IMR-90 (cell line): Measurements from ENCODE around the gene CAPN9.

Experiments
- CEBPB ChIP-seq: IDR thresholded peaks from 2 replicates; pipeline ENCODE4 v1.6.1; 2012; ENCODE audit warnings: low read depth, low read length, improper control_type of control experiment
- CTCF ChIP-seq: conservative IDR thresholded peaks from 2 replicates; pipeline ENCODE4 v1.5.1; 2012; ENCODE audit warnings: mild to moderate bottlenecking, low read depth, low read length, improper control_type of control experiment
- ELK1 ChIP-seq: fragments of 150-350 bp; IDR thresholded peaks from 2 replicates; pipeline ENCODE4 v1.6.1; 2016; ENCODE audit warnings: low read depth, mild to moderate bottlenecking, low read length, moderate library complexity, borderline replicate concordance
- MXI1 ChIP-seq: IDR thresholded peaks from 2 replicates; pipeline ENCODE4 v1.6.1; 2012; ENCODE audit warnings: low read depth, mild to moderate bottlenecking, low read length, moderate library complexity, borderline replicate concordance
- POLR2A ChIP-seq: IDR thresholded peaks from 2 replicates; pipeline ENCODE4 v1.6.1; 2012; ENCODE audit warnings: mild to moderate bottlenecking, low read depth, low read length
- RAD21 ChIP-seq: IDR thresholded peaks from 2 replicates; pipeline ENCODE4 v1.6.1; 2012; ENCODE audit warnings: low read length, improper control_type of control experiment
- SMC3 ChIP-seq: fragments of 150-350 bp; IDR thresholded peaks from 2 replicates; pipeline ENCODE4 v1.6.1; 2016; ENCODE audit warnings: low read depth, mild to moderate bottlenecking, antibody characterized with exemption, low read length, moderate library complexity
- USF2 ChIP-seq: fragments of 150-350 bp; IDR thresholded peaks from 2 replicates; pipeline ENCODE4 v1.6.1; 2017; ENCODE audit warnings: mild to moderate bottlenecking, antibody characterized with exemption, low read length, low read depth

GRCh38 chr1:230715510-230715909, 31.7 kb upstream of the CAPN9 start:
- TF ChIP-seq CTCF = no peak
- no peak for TF ChIP-seq POLR2A
- no peak for TF ChIP-seq CEBPB
- TF ChIP-seq SMC3 = no peak
- no peak for TF ChIP-seq MXI1
- no peak for TF ChIP-seq USF2
- no peak for TF ChIP-seq RAD21
- no peak for TF ChIP-seq ELK1
